Smooth muscle cell (in vitro differentiated cells): ENCODE data around the gene STON2. TPM values are rescaled to one million over a fixed set of nuclear protein-coding genes. Genes with fewer than 3 reads are reported as not detected.

Experiments
- DNase-seq: peaks from one replicate; lab custom pipeline; 2025; ENCODE audit not compliant: unreplicated experiment; lab: John Stamatoyannopoulos, UW
- H2AFZ ChIP-seq: fragments of 200-600 bp; sonication (generic); 2 replicates; pipeline ENCODE4 v1.6.0; 2016; ENCODE audit warnings: antibody characterized with exemption, low read depth, mild to moderate bottlenecking
- H3F3A ChIP-seq: fragments of 200-600 bp; sonication (generic); 2 replicates; pipeline ENCODE4 v1.6.0; 2017; ENCODE audit warnings: antibody characterized with exemption, low read depth
- H3K27ac ChIP-seq: fragments of 200-600 bp; sonication (generic); 2 replicates; pipeline ENCODE4 v1.5.1; 2016; ENCODE audit warnings: low read depth, mild to moderate bottlenecking
- H3K27me3 ChIP-seq: fragments of 200-600 bp; sonication (generic); 2 replicates; pipeline ENCODE4 v1.6.1; 2016; ENCODE audit warnings: low read depth, mild to moderate bottlenecking
- H3K36me3 ChIP-seq: fragments of 200-600 bp; sonication (generic); 2 replicates; pipeline ENCODE4 v1.5.1; 2016; ENCODE audit warnings: low read depth
- H3K4me1 ChIP-seq: fragments of 200-600 bp; sonication (generic); 2 replicates; pipeline ENCODE4 v1.5.1; 2016; ENCODE audit warnings: low read depth
- H3K4me2 ChIP-seq: fragments of 200-600 bp; sonication (generic); 2 replicates; pipeline ENCODE4 v1.6.0; 2016; ENCODE audit warnings: mild to moderate bottlenecking
- H3K4me3 ChIP-seq: fragments of 200-600 bp; sonication (generic); 2 replicates; pipeline ENCODE4 v1.5.1; 2016; ENCODE audit warnings: mild to moderate bottlenecking
- H3K79me2 ChIP-seq: fragments of 200-600 bp; sonication (generic); 2 replicates; pipeline ENCODE4 v1.6.0; 2016; ENCODE audit warnings: low read depth, mild to moderate bottlenecking
- H3K9ac ChIP-seq: fragments of 200-600 bp; sonication (generic); 2 replicates; pipeline ENCODE4 v1.6.0; 2016; ENCODE audit warnings: low read depth
- H3K9me3 ChIP-seq: fragments of 200-600 bp; sonication (generic); replicated peaks from 2 replicates; pipeline ENCODE4 v1.5.1; 2016; ENCODE audit warnings: low read depth
- H4K20me1 ChIP-seq: fragments of 200-600 bp; sonication (generic); 2 replicates; pipeline ENCODE4 v1.6.0; 2016; ENCODE audit warnings: low read depth
- CTCF ChIP-seq: fragments of 200-600 bp; sonication (generic); IDR thresholded peaks from 2 replicates; pipeline ENCODE4 v1.5.1; 2017; ENCODE audit warnings: borderline replicate concordance, mild to moderate bottlenecking, antibody characterized with exemption; ENCODE audit not compliant: insufficient read depth, poor library complexity, severe bottlenecking
- WGBS: methylation state at CpG from one replicate; pipeline ENCODE4 v1.1.7; 2016; ENCODE audit warnings: low lambda C conversion rate; 5-methylcytosine and 5-hydroxymethylcytosine counted together
- polyA plus RNA-seq: library from polyadenylated mRNA; unstranded; fragments of >200 nt; fragmentation: Nextera tagmentation; extraction: Ambion mirVana; gene quantifications from 2 replicates; pipeline ENCODE4 v1.2.1, GENCODE V29; 2016
- total RNA-seq: library from RNA; depleted of rRNA; stranded (reverse); fragments of >200 nt; gene quantifications from 2 replicates; pipeline ENCODE4 v1.2.3, GENCODE V29; 2014

The STON2 gene
- total and polyA plus RNA-seq, 2 experiments from 2014 or later, result 1.7 to 43.6 TPM

GRCh38 chr14:81286574-81287370 lies 113.4 kb downstream of the STON2 start:
- Histone ChIP-seq H3K4me2 (no peak overlapping the region), H3K4me3 (no peak overlapping the region), H3F3A (no peaks in the 10 kb centered on the region), H4K20me1 (peaks cover 24% of the 10 kb centered on the region), H2AFZ (no peak overlapping the region), H3K79me2 (peaks cover 5% of the 10 kb centered on the region), H3K9me3 (no peaks in the 10 kb centered on the region), H3K4me1 (peaks cover 15% of the 10 kb centered on the region), H3K27me3 (no peaks in the 10 kb centered on the region), H3K9ac (no peak overlapping the region), H3K27ac (no peak overlapping the region), H3K36me3 (no peaks in the 10 kb centered on the region)
- no peak for DNase-seq
- no peak for TF ChIP-seq CTCF
- 44% methylated on average over 8 of the region's 8 CpGs for WGBS

- H3K36me3 ChIP-seq, result no peaks in the 10 kb centered on the region
Measured at GRCh38 chr14:81285245-81285644, 114.9 kb downstream of the STON2 start.

GRCh38 chr14:81281332-81281731 lies 118.8 kb downstream of the STON2 start:
- Histone ChIP-seq H3K9ac (no peak overlapping the region), H3K4me2 (no peak overlapping the region), H3K36me3 (no peaks in the 10 kb centered on the region), H3K4me3 (no peak overlapping the region), H4K20me1 (peaks cover 15% of the 10 kb centered on the region), H3K9me3 (no peaks in the 10 kb centered on the region), H3K4me1 (peaks cover 18% of the 10 kb centered on the region), H3F3A (no peaks in the 10 kb centered on the region), H2AFZ (no peak overlapping the region), H3K27me3 (no peaks in the 10 kb centered on the region), H3K27ac (no peak overlapping the region), H3K79me2 (peaks cover 9% of the 10 kb centered on the region)
- TF ChIP-seq CTCF, result no peak
- DNase-seq, result no peak
- 94% methylated on average over 1 of the region's 1 CpG for WGBS

More at GRCh38 chr14:81285245-81285644, 114.9 kb downstream of the STON2 start:
- H3F3A ChIP-seq, result no peaks in the 10 kb centered on the region
- H4K20me1 ChIP-seq, result peaks cover 25% of the 10 kb centered on the region
- no peaks in the 10 kb centered on the region for H3K9me3 ChIP-seq
- no peak overlapping the region for H3K9ac ChIP-seq
- peaks cover 9% of the 10 kb centered on the region for H3K79me2 ChIP-seq
- no peak for DNase-seq
- no peak for TF ChIP-seq CTCF
- H3K4me3 ChIP-seq, result no peak overlapping the region
- H3K27ac ChIP-seq, result no peak overlapping the region
- H3K4me1 ChIP-seq, result peaks cover 18% of the 10 kb centered on the region
- H2AFZ ChIP-seq, result no peak overlapping the region
- H3K27me3 ChIP-seq, result no peaks in the 10 kb centered on the region
- no peak overlapping the region for H3K4me2 ChIP-seq
- 98% methylated on average over 2 of the region's 2 CpGs for WGBS

GRCh38 chr14:81280136-81280791 lies 119.9 kb downstream of the STON2 start:
- no peak for TF ChIP-seq CTCF
- no peak overlapping the region for H2AFZ ChIP-seq
- peaks cover 9% of the 10 kb centered on the region for H3K79me2 ChIP-seq
- H3K4me3 ChIP-seq, result no peak overlapping the region
- H4K20me1 ChIP-seq, result peaks cover 15% of the 10 kb centered on the region
- H3K4me1 ChIP-seq, result peaks cover 23% of the 10 kb centered on the region
- no peaks in the 10 kb centered on the region for H3K27me3 ChIP-seq
- H3K27ac ChIP-seq, result no peak overlapping the region
- no peak overlapping the region for H3K4me2 ChIP-seq
- H3F3A ChIP-seq, result no peaks in the 10 kb centered on the region
- 94% methylated on average over 9 of the region's 9 CpGs for WGBS
- H3K36me3 ChIP-seq, result no peaks in the 10 kb centered on the region
- H3K9me3 ChIP-seq, result no peaks in the 10 kb centered on the region
- DNase-seq, result no peak
- H3K9ac ChIP-seq, result no peak overlapping the region
